Measurements from ENCODE around the gene RYR2.

- TF ChIP-seq CTCF (IDR thresholded peaks at IDR 0.05; ENCODE audit: poor library complexity) (no peak), EZH2phosphoT487 (IDR thresholded peaks at IDR 0.05; ENCODE audit: low read depth, severe bottlenecking, unreplicated experiment) (no peak)
Observed at GRCh38 chr1:237570530-237570929, 528.5 kb downstream of the RYR2 start.

Measured in hepatocyte (in vitro differentiated cells).